Astrocyte of the cerebellum (primary cell): ENCODE measurements around the gene CTIF.

Experiments used
- DNase-seq: peaks from one replicate; pipeline ENCODE4 v3.0.0-alpha.2; 2011; ENCODE audit warnings: low read depth
- H3K4me3 ChIP-seq: 2 replicates; pipeline ENCODE4 v1.5.1; 2011; ENCODE audit warnings: mild to moderate bottlenecking, low read depth, low read length, moderate library complexity
- CTCF ChIP-seq: IDR thresholded peaks from 2 replicates; pipeline ENCODE4 v1.5.1; 2012; ENCODE audit warnings: low read length, low read depth, moderate library complexity, mild to moderate bottlenecking; ENCODE audit errors: missing control alignments
- in situ Hi-C: cut with HindIII; loops from 2 replicates; pipeline ENCODE4 v1.10.0; 2017; ENCODE audit warnings: low sequenced_read_pairs

Gene CTIF

GRCh38 chr18:48557640-48558174 is 18.9 kb downstream of the CTIF start:
- TF ChIP-seq CTCF = no peak
- no peak for DNase-seq
- in situ Hi-C loops = no loop called here

GRCh38 chr18:48558248-48558647 is 19.4 kb downstream of the CTIF start:
- no peak overlapping the region for H3K4me3 ChIP-seq
- in situ Hi-C loops = no loop called here
- no peak for TF ChIP-seq CTCF
- DNase-seq = no peak

More at GRCh38 chr18:48557640-48558174, 18.9 kb downstream of the CTIF start:
- no peak overlapping the region for H3K4me3 ChIP-seq

- no peak overlapping the region for H3K4me3 ChIP-seq
- no peak for TF ChIP-seq CTCF
- no peak for DNase-seq
- in situ Hi-C loops = no loop called here
Measured at GRCh38 chr18:48560491-48560890, 21.7 kb downstream of the CTIF start.

- DNase-seq = no peak
- H3K4me3 ChIP-seq = no peak overlapping the region
- in situ Hi-C loops = no loop called here
- no peak for TF ChIP-seq CTCF
Measured at GRCh38 chr18:48562075-48562474, 23.2 kb downstream of the CTIF start.

- TF ChIP-seq CTCF = no peak
- no peak overlapping the region for H3K4me3 ChIP-seq
- no peak for DNase-seq
- in situ Hi-C loops = no loop called here
Measured at GRCh38 chr18:48563027-48563426, 24.2 kb downstream of the CTIF start.

- TF ChIP-seq CTCF = no peak
- H3K4me3 ChIP-seq = no peak overlapping the region
- DNase-seq = no peak
- in situ Hi-C loops = no loop called here
Measured at GRCh38 chr18:48564139-48564538, 25.3 kb downstream of the CTIF start.

- no peak overlapping the region for H3K4me3 ChIP-seq
- no peak for TF ChIP-seq CTCF
- in situ Hi-C loops = no loop called here
- no peak for DNase-seq
Measured at GRCh38 chr18:48565105-48565504, 26.3 kb downstream of the CTIF start.
